ENCODE data around the gene ALKBH8.

Gene ALKBH8, protein sequence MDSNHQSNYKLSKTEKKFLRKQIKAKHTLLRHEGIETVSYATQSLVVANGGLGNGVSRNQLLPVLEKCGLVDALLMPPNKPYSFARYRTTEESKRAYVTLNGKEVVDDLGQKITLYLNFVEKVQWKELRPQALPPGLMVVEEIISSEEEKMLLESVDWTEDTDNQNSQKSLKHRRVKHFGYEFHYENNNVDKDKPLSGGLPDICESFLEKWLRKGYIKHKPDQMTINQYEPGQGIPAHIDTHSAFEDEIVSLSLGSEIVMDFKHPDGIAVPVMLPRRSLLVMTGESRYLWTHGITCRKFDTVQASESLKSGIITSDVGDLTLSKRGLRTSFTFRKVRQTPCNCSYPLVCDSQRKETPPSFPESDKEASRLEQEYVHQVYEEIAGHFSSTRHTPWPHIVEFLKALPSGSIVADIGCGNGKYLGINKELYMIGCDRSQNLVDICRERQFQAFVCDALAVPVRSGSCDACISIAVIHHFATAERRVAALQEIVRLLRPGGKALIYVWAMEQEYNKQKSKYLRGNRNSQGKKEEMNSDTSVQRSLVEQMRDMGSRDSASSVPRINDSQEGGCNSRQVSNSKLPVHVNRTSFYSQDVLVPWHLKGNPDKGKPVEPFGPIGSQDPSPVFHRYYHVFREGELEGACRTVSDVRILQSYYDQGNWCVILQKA

DNA sequence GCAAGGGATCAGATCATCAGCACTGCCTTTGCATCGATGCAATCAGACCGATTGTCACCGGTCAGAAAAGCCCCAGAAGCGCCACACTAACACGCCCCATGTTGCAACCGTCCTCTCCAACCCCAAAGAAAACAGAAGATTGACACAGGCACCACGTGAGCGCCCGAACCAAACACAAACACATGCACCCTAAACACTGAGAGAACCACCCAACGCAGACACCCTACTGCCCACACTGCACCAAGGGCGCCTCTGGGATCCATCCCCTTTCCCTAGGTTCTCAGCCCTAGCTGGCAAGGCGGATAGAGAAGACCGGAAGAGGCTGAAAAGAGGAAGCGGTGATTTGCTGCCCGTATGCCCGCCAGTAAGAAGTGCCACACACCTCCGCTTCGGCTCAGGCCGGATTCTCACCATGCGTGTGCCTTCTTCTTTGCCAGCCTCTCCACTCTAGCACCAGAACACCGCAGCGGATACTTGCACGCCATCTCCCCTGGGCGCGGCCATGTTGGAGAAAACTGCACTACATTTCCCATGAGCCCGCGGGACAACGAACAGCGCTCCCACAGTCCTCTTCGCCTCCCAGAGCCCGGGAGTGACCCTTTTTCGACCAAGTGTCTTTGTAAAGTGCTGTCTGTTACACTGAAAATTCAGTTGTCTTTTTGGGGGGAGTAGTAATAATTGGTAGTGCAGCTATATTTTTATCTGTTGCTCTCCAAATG, at the start of gene ALKBH8:
TSS of gene ALKBH8 (minus strand) at position 517 of the 719 bp plus-strand sequence. CDS start 4,842 bp downstream, outside the sequence.
- intact Hi-C loops (cut with DNase I) = no loop called here
- DNase-seq = peak; percentile 75 to 97 (median 83)

DNA sequence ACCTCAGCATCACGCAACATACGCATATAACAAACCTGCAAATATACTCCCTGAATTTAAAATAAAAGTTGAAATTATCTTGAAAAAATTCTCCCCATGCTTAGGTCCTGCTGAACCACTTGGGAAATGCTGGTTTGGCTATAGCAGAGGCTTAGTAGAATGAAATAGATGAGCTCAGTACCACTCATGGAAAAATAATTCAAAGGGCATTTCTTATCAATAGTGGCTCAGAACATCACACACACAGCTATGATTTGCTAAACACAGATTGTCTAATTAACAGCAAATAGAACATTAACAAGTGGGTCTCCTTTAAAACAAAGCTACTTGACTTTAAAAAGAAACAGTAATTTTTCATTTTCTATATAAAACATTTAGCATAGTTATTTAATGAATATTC, 46.9 kb upstream of the ALKBH8 start:
- intact Hi-C loops (cut with DNase I) = no loop called here
- DNase-seq = no peak

DNA sequence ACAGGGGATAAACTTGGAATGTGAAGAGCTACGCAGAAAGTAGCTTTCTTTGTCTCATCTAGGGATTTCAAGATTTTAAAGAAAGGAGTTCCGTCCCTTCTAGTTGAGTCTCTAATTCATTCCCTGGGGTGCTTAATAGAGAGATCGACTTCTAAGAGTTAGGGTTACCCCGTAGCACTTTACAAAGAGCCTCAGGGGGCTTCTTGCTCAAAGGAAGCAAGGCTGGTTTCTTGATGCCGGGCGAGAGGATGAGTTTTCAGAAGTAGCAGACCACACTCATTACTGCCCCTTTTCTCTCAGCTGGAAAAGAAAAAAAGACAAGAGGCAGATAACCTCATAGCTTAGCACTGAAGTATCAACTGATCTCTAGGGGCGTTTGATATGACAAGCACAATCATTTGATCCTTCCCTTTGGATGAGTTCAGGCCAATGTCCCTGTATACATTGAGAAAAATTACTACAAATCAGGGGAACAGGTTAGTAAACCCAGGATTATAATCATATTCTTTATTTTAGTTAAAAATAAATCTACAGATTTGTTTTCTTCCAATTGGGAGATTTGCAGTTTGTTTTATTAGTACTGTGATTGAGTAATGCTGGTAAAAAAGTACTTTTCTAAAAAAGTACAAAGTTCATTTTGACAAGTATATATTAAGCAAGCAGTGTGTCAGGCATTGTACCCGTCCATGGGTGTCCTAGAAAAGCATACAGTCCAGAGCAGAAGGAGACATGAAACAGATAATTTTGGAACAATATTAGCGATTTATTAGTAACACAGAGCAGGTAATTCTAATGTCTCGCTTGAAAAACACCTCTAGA, 44.1 kb upstream of the ALKBH8 start:
- intact Hi-C loops (cut with DNase I) = no loop called here
- no peak for DNase-seq

GRCh38 chr11:107608809-107609208, 43.3 kb upstream of the ALKBH8 start:
- no peak for DNase-seq
- intact Hi-C loops (cut with DNase I) = no loop called here

GRCh38 chr11:107606141-107606540, 40.6 kb upstream of the ALKBH8 start:
- intact Hi-C loops (cut with DNase I) = no loop called here

GRCh38 chr11:107605061-107606006, 39.8 kb upstream of the ALKBH8 start:
- DNase-seq = no peak

More at GRCh38 chr11:107606141-107606540, 40.6 kb upstream of the ALKBH8 start:
- DNase-seq = no peak

GRCh38 chr11:107598225-107599139, 32.9 kb upstream of the ALKBH8 start:
- DNase-seq = peak in 2 of 10 donors; percentile 13 to 78
- intact Hi-C loops (cut with DNase I) = no loop called here

More at GRCh38 chr11:107605061-107606006, 39.8 kb upstream of the ALKBH8 start:
- intact Hi-C loops (cut with DNase I) = no loop called here

- DNase-seq = no peak
- intact Hi-C loops (cut with DNase I) = no loop called here
Observed at GRCh38 chr11:107594736-107595135, 29.2 kb upstream of the ALKBH8 start.

GRCh38 chr11:107593951-107594350, 28.4 kb upstream of the ALKBH8 start:
- peak in 1 of 10 donors; percentile 8 for DNase-seq

DNA sequence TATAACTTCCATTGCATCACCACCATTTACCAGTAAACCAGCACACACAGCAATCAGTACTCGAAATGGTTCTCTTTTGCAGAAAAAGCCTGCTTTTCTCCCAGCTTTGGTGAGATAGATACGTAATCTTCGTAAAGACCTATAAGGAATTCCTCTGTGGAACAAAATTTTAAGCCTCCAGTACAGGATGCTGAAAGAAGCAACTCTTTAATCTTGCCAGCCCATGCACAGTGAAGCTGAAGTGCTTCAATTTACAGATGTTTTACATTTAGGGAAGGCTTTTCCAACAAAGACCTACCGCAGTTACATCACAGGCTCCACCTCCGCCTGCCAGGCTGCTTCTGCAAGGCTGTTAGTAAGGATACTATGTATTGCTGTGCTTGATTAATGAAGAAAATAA, 27.3 kb upstream of the ALKBH8 start:
- intact Hi-C loops (cut with DNase I) = no loop called here

More at GRCh38 chr11:107593951-107594350, 28.4 kb upstream of the ALKBH8 start:
- intact Hi-C loops (cut with DNase I) = no loop called here

DNA sequence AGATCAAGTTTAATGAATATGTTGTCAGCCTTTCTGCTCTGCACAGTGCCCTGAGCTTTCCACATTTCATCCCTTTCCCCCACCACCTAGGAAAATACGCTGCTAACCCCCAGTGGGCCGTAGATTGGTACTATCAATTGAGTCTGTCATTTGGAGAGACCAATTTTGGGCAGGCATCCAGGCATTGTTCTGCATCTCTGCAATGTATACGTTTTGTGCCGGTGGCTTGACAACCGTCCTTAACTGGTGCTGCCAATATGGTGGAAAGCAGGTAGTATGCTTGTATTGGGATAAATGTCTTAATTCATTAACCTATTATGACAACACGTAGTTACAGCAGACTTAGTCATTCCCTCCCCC, 26.7 kb upstream of the ALKBH8 start:
- intact Hi-C loops (cut with DNase I) = no loop called here
- DNase-seq = peak in 1 of 10 donors; percentile 10

More for the DNA sequence above, 27.3 kb upstream of the ALKBH8 start:
- DNase-seq = peak in 3 of 10 donors; percentile 14 to 19 (median 15)

DNA sequence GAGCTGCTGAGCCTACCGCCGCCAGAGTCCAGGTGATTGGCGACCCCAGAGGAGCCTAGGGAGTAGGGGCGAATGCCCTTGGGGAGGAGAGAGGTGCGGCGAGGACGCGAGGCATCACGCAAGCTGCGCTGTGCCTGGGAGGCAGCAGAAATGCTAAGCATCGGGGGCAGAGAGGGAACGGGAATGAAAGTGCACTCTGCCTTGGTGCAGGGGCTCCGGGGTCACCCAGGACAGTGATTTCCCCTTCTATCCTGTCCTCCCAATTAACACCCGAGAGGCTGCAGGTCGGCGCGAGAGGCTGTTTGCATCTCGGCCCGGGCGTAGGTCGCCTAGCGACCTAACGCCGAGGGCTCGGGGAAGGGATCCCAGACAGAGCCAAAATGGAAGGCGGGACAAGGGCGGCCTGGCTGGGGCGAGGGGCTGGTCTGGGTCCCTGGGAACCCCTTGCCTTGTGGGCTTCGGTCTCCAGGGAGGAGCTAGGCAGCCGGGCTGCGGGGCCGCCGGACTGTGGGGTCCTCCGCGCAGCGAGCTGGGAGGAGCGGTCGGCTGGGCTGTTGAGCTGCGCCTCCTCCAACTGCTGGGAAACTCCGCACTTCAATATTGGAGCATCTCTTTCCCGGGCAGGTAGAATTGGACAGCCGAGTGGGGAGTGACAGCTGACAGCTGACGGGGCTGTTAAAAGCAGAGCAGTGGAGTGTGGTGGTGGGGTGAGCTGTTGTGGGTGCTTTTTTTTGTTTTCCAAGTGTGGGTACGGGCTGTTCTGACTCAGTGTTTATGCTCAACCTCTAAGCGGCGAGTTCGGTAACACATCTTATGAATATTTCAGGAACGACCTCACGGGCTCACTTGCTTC, 26.1 kb upstream of the ALKBH8 start:
- intact Hi-C loops (cut with DNase I) = no loop called here

GRCh38 chr11:107590460-107591377, 25.2 kb upstream of the ALKBH8 start, which contains the start of gene ELMOD1:
Gene ELMOD1 (plus strand): TSS chr11:107591147. CDS start chr11:107618190, 27,043 bp downstream.
- DNase-seq = peak; percentile 42 to 95 (median 70)
- intact Hi-C loops (cut with DNase I) = no loop called here

More for the DNA sequence above, 26.1 kb upstream of the ALKBH8 start:
- peak in 9 of 10 donors; percentile 11 to 90 (median 35) for DNase-seq

DNA sequence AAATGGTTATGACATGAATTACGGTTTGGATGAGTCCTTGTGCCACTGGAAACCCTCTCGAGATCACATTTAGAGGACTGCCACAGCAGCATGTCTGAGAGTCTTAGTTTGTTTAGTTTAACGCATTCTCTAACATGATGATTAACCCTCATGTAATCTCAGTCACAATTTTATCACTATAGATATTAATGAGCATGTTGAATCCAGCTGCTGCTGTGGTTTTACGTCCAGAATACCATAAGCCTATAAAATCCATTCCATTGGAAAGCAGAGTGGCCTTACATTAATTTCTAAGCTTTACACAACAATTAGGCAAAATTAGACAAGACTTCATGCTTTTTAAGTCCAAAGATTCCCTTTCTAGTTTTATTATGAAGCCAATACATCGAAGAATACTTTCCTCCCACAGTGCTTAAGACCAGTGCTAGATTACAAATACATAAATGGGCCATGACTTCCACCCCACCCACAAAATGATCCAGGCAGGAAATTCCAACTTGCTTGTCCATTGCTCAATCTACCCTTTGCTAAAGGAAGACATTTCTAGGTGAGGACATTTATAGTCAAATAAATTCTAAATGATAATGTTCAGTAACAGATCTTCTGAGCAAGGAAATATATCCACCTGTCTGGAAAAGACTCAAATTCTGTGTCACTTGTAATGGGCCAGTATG, 21.9 kb upstream of the ALKBH8 start:
- no peak for DNase-seq
- intact Hi-C loops (cut with DNase I) = no loop called here

- intact Hi-C loops (cut with DNase I) = no loop called here
- no peak for DNase-seq
Observed at GRCh38 chr11:107583629-107584195, 18.2 kb upstream of the ALKBH8 start.
